Body of pancreas (tissue), 4 donors: Measurements from ENCODE around the gene AFDN.

ENCODE experiments used
- POLR2A ChIP-seq, 3 donors: fragments of 450-650 bp; IDR thresholded peaks; one replicate each; pipeline ENCODE4 v1.6.1; 2016; ENCODE audit warnings: antibody characterized with exemption in 3 of 3, mild to moderate bottlenecking in 2 of 3
- TF ChIP-seq, protein P1 (sequence below), 7 experiments: fragments of 450-650 bp in 4 of 7; fragments of 200-600 bp in 3 of 7; sonication (generic) in 3 of 7; IDR thresholded peaks; one replicate each; pipeline ENCODE4 v1.5.1; 2016 to 2019; ENCODE audit warnings: antibody characterized with exemption in 7 of 7

- TF ChIP-seq, protein P1, sequence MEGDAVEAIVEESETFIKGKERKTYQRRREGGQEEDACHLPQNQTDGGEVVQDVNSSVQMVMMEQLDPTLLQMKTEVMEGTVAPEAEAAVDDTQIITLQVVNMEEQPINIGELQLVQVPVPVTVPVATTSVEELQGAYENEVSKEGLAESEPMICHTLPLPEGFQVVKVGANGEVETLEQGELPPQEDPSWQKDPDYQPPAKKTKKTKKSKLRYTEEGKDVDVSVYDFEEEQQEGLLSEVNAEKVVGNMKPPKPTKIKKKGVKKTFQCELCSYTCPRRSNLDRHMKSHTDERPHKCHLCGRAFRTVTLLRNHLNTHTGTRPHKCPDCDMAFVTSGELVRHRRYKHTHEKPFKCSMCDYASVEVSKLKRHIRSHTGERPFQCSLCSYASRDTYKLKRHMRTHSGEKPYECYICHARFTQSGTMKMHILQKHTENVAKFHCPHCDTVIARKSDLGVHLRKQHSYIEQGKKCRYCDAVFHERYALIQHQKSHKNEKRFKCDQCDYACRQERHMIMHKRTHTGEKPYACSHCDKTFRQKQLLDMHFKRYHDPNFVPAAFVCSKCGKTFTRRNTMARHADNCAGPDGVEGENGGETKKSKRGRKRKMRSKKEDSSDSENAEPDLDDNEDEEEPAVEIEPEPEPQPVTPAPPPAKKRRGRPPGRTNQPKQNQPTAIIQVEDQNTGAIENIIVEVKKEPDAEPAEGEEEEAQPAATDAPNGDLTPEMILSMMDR (IDR thresholded peaks at IDR 0.05) = no peak
- no peak for TF ChIP-seq POLR2A (IDR thresholded peaks at IDR 0.05)
Measured at GRCh38 chr6:167779993-167780655, 46.6 kb upstream of the AFDN start.
